H1 (cell line): ENCODE measurements around the gene RRN3.

Experiments
- CHD2 ChIP-seq: IDR thresholded peaks from 2 replicates; pipeline ENCODE4 v1.6.1; 2012; ENCODE audit warnings: low read length, improper control_type of control experiment
- EZH2 ChIP-seq: fragments of 200-600 bp; sonication (generic); IDR thresholded peaks from 2 replicates; pipeline ENCODE4 v1.7.1; 2012; ENCODE audit warnings: low read depth, mild to moderate bottlenecking, moderate library complexity, low read length, inconsistent platforms; ENCODE audit not compliant: severe bottlenecking
- GABPA ChIP-seq: IDR thresholded peaks from 2 replicates; pipeline ENCODE4 v1.6.1; 2011; ENCODE audit warnings: mild to moderate bottlenecking, low read length, moderate library complexity, borderline replicate concordance; ENCODE audit not compliant: insufficient read depth
- POLR2A ChIP-seq, 2 experiments: IDR thresholded peaks; 1 replicate in 1 of 2; 2 replicates in 1 of 2; pipeline ENCODE4 v1.6.1; 2011; ENCODE audit warnings: low read depth in 2 of 2, low read length in 2 of 2, mild to moderate bottlenecking in 2 of 2; ENCODE audit errors: control extremely low read depth in 1 of 2
- RAD21 ChIP-seq, 2 experiments: IDR thresholded peaks in 1 of 2; conservative IDR thresholded peaks in 1 of 2; 2 replicates each; pipeline ENCODE4 v1.6.1; 2011; ENCODE audit warnings: low read depth in 2 of 2, low read length in 2 of 2, improper control_type of control experiment in 1 of 2, inconsistent platforms in 1 of 2, mild to moderate bottlenecking in 1 of 2, moderate library complexity in 1 of 2
- RFX5 ChIP-seq: IDR thresholded peaks from 2 replicates; pipeline ENCODE4 v1.6.1; 2011; ENCODE audit warnings: low read depth, low read length, improper control_type of control experiment, borderline replicate concordance
- RXRA ChIP-seq: IDR thresholded peaks from 2 replicates; pipeline ENCODE4 v1.6.1; 2011; ENCODE audit warnings: low read depth, mild to moderate bottlenecking, low read length, moderate library complexity; ENCODE audit not compliant: insufficient read depth
- TAF1 ChIP-seq: IDR thresholded peaks from 2 replicates; pipeline ENCODE4 v1.6.1; 2011; ENCODE audit warnings: mild to moderate bottlenecking, low read depth, low read length
- TF ChIP-seq, protein P1 (sequence below), 3 experiments: IDR thresholded peaks; 1 replicate in 2 of 3; 2 replicates in 1 of 3; pipeline versions ENCODE4 v1.5.1 to v1.6.1; 2011; ENCODE audit warnings: low read length in 3 of 3, mild to moderate bottlenecking in 3 of 3, inconsistent platforms in 2 of 3, low read depth in 1 of 3, moderate library complexity in 1 of 3; ENCODE audit not compliant: insufficient read depth in 1 of 3; ENCODE audit errors: control extremely low read depth in 1 of 3

DNA sequence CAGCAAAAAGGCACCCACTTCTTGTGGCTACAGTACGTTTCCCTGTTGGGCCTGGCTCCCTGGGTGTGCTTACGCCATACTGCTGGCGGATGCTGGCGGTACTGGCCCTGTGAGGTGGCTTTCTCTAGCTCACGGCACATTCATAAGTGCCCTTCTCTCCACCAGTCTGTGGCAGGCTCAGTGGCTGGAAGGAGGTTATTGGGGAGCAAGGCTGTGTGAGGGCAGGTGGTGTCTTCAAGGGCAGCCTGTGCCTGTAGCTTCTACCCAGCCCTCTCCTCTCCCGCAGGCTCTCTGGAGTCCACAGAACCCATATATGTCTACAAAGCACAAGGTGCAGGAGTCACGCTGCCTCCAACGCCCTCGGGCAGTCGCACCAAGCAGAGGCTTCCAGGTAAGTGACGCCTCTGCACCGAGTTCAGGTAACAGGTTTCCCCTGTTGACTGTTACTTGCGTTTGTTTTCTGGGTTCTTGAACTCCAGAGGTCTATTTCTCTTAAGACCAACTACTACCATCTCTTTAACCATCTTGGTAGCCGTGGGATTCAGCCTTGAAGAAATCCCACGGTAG, 58.8 kb downstream of the RRN3 start:
- TF ChIP-seq TAF1: no peak
- no peak for TF ChIP-seq EZH2
- no peak for TF ChIP-seq CHD2
- no peak for TF ChIP-seq RFX5
- TF ChIP-seq POLR2A (IDR thresholded peaks at IDR 0.05; ENCODE audit: control extremely low read depth in 1 of 2, low read depth in 2 of 2, low read length in 2 of 2): no peak
- TF ChIP-seq, protein P1, sequence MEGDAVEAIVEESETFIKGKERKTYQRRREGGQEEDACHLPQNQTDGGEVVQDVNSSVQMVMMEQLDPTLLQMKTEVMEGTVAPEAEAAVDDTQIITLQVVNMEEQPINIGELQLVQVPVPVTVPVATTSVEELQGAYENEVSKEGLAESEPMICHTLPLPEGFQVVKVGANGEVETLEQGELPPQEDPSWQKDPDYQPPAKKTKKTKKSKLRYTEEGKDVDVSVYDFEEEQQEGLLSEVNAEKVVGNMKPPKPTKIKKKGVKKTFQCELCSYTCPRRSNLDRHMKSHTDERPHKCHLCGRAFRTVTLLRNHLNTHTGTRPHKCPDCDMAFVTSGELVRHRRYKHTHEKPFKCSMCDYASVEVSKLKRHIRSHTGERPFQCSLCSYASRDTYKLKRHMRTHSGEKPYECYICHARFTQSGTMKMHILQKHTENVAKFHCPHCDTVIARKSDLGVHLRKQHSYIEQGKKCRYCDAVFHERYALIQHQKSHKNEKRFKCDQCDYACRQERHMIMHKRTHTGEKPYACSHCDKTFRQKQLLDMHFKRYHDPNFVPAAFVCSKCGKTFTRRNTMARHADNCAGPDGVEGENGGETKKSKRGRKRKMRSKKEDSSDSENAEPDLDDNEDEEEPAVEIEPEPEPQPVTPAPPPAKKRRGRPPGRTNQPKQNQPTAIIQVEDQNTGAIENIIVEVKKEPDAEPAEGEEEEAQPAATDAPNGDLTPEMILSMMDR (IDR thresholded peaks at IDR 0.05; ENCODE audit: control extremely low read depth in 1 of 3, insufficient read depth in 1 of 3, low read depth in 1 of 3, low read length in 3 of 3): no peak
- TF ChIP-seq RXRA: no peak
- no peak for TF ChIP-seq GABPA
- no peak for TF ChIP-seq RAD21 (IDR thresholded peaks at IDR 0.05 in 1 of 2, conservative IDR thresholded peaks at IDR 0.05 in 1 of 2; ENCODE audit: low read depth in 2 of 2, low read length in 2 of 2)
